GM18951 (cell line): Measurements from ENCODE around the gene CCDC186.

ENCODE experiments used
- POLR2A ChIP-seq: IDR thresholded peaks from 4 replicates; pipeline ENCODE4 v1.6.1; 2011; ENCODE audit warnings: mild to moderate bottlenecking; ENCODE audit not compliant: insufficient read length, insufficient read depth; ENCODE audit errors: extremely low read depth
- in situ Hi-C: fragments of 300-500 bp; cut with MboI; formaldehyde crosslinking; loops from one replicate; pipeline ENCODE4 v1.12.0; 2022; ENCODE audit warnings: low sequenced_read_pairs, mixed read lengths, inconsistent platforms; ENCODE audit not compliant: unreplicated experiment

Gene CCDC186

GRCh38 chr10:114173921-114174694, at the start of gene CCDC186:
Gene CCDC186 (minus strand): TSS chr10:114174203. CDS start chr10:114163268, 10,935 bp downstream.
- peak; percentile 89 for TF ChIP-seq POLR2A
- in situ Hi-C loops: no loop called here

- in situ Hi-C loops: no loop called here
- TF ChIP-seq POLR2A: no peak
Measured at GRCh38 chr10:114223066-114223465, 49.1 kb upstream of the CCDC186 start.

- TF ChIP-seq POLR2A: no peak
- in situ Hi-C loops: no loop called here
Measured at GRCh38 chr10:114221235-114221634, 47.2 kb upstream of the CCDC186 start.

GRCh38 chr10:114220281-114220680, 46.3 kb upstream of the CCDC186 start:
- TF ChIP-seq POLR2A: no peak
- in situ Hi-C loops: no loop called here

- in situ Hi-C loops: no loop called here
- no peak for TF ChIP-seq POLR2A
Measured at GRCh38 chr10:114215033-114215432, 41.0 kb upstream of the CCDC186 start.

GRCh38 chr10:114212153-114212552, 38.1 kb upstream of the CCDC186 start:
- no peak for TF ChIP-seq POLR2A
- in situ Hi-C loops: no loop called here

- no peak for TF ChIP-seq POLR2A
- in situ Hi-C loops: no loop called here
Measured at GRCh38 chr10:114208351-114208750, 34.3 kb upstream of the CCDC186 start.

- in situ Hi-C loops: no loop called here
- no peak for TF ChIP-seq POLR2A
Measured at GRCh38 chr10:114207349-114207748, 33.3 kb upstream of the CCDC186 start.

- TF ChIP-seq POLR2A: no peak
- in situ Hi-C loops: no loop called here
Measured at GRCh38 chr10:114206902-114207301, 32.9 kb upstream of the CCDC186 start.

GRCh38 chr10:114202812-114203211, 28.8 kb upstream of the CCDC186 start:
- in situ Hi-C loops: no loop called here
- no peak for TF ChIP-seq POLR2A

- no peak for TF ChIP-seq POLR2A
- in situ Hi-C loops: no loop called here
Measured at GRCh38 chr10:114199239-114199638, 25.2 kb upstream of the CCDC186 start.

GRCh38 chr10:114195079-114195478, 21.1 kb upstream of the CCDC186 start:
- no peak for TF ChIP-seq POLR2A
- in situ Hi-C loops: no loop called here

GRCh38 chr10:114189700-114190099, 15.7 kb upstream of the CCDC186 start:
- in situ Hi-C loops: no loop called here
- no peak for TF ChIP-seq POLR2A

GRCh38 chr10:114188900-114189299, 14.9 kb upstream of the CCDC186 start:
- no peak for TF ChIP-seq POLR2A
- in situ Hi-C loops: no loop called here
